GM18861 (cell line): ENCODE measurements around the gene FRAT1.
"Not testable (repeated sequence)": the region's sequence is repeated elsewhere in the genome, so short reads cannot be mapped to it uniquely, and the experiment has no call there.

Experiments
- ATAC-seq: cut with Tn5 transposase; IDR thresholded peaks from one replicate; pipeline ENCODE4 v1.9.1; 2021; ENCODE audit not compliant: unreplicated experiment

The FRAT1 gene

GRCh38 chr10:97334370-97335175 lies 15.5 kb downstream of the FRAT1 start, which contains the start of gene FRAT2:
FRAT2 (minus strand) TSS chr10:97334729; CDS start chr10:97334572, 157 bp downstream.
- peak; percentile 70 for ATAC-seq

GRCh38 chr10:97335188-97335619 lies 16.1 kb downstream of the FRAT1 start:
- no peak for ATAC-seq

- ATAC-seq = no peak
These were observed 16.9 kb downstream of the FRAT1 start for GRCh38 chr10:97336006-97336405.

- ATAC-seq = no peak
These were observed 17.4 kb downstream of the FRAT1 start for GRCh38 chr10:97336446-97336845.

GRCh38 chr10:97336942-97337831 lies 18.1 kb downstream of the FRAT1 start:
- no peak for ATAC-seq

GRCh38 chr10:97338041-97338440 lies 19.0 kb downstream of the FRAT1 start:
- ATAC-seq = no peak

GRCh38 chr10:97341416-97341815 lies 22.3 kb downstream of the FRAT1 start:
- no peak for ATAC-seq

- not testable (repeated sequence) for ATAC-seq
These were observed 24.6 kb downstream of the FRAT1 start for GRCh38 chr10:97343664-97344063.

- no peak for ATAC-seq
These were observed 28.2 kb downstream of the FRAT1 start for GRCh38 chr10:97347317-97347716.

GRCh38 chr10:97349752-97350513 lies 30.9 kb downstream of the FRAT1 start:
- ATAC-seq = no peak

GRCh38 chr10:97353945-97354344 lies 34.9 kb downstream of the FRAT1 start:
- no peak for ATAC-seq

- ATAC-seq = no peak
These were observed 36.5 kb downstream of the FRAT1 start for GRCh38 chr10:97355571-97355975.

GRCh38 chr10:97356318-97356914 lies 37.3 kb downstream of the FRAT1 start:
- no peak for ATAC-seq

- no peak for ATAC-seq
These were observed 37.8 kb downstream of the FRAT1 start for GRCh38 chr10:97356918-97357317.

GRCh38 chr10:97358349-97358748 lies 39.3 kb downstream of the FRAT1 start:
- no peak for ATAC-seq

GRCh38 chr10:97358781-97359180 lies 39.7 kb downstream of the FRAT1 start:
- no peak for ATAC-seq

- no peak for ATAC-seq
These were observed 41.9 kb downstream of the FRAT1 start for GRCh38 chr10:97360705-97361536.

GRCh38 chr10:97361537-97361901 lies 42.4 kb downstream of the FRAT1 start:
- no peak for ATAC-seq

GRCh38 chr10:97362310-97363033 lies 43.4 kb downstream of the FRAT1 start:
- no peak for ATAC-seq
